Measurements from ENCODE around the gene DUSP8.

- TF ChIP-seq CTCF (conservative IDR thresholded peaks at IDR 0.05) (no peak), ZFX (IDR thresholded peaks at IDR 0.05) (no peak)
Observed at GRCh38 chr11:1533342-1533725, 38.7 kb downstream of the DUSP8 start.

Measured in C4-2B (cell line).